ENCODE measurements around the gene PPP1CC. TPM values are rescaled to one million over a fixed set of nuclear protein-coding genes. Genes with fewer than 3 reads are reported as not detected.

Gene PPP1CC
- total and polyA plus RNA-seq, 9 donors, result 94.4 to 158 (median 126) TPM

GRCh38 chr12:110688446-110689280 lies 54.0 kb downstream of the PPP1CC start, which contains the start of gene HVCN1:
HVCN1 (minus strand) TSS chr12:110689115; CDS start chr12:110683245, 5,870 bp downstream.
- peak; percentile 61 to 77 (median 73) for DNase-seq
- TF ChIP-seq POLR2A (IDR thresholded peaks at IDR 0.05) (no peak), CTCF (IDR thresholded peaks at IDR 0.05) (no peak), EP300 (IDR thresholded peaks at IDR 0.05) (no peak)
- Histone ChIP-seq H3K36me3 (no peaks in the 10 kb centered on the region), H3K9me3 (no peaks in the 10 kb centered on the region), H3K4me1 (ENCODE audit: insufficient read depth) (peaks cover 3% of the 10 kb centered on the region), H3K27ac (peak within 1 kb of the TSS; percentile 64 to 80), H3K27me3 (no peaks in the 10 kb centered on the region), H3K4me3 (peak within 1 kb of the TSS; percentile 67)
- intact Hi-C loops (cut with DNase I), result no loop called here
- 3 to 5% (median 4%) methylated on average over 32 to 63 of the region's 64 CpGs for WGBS, 3 donors

- H3K9me3 ChIP-seq, result no peaks in the 10 kb centered on the region
- intact Hi-C loops (cut with DNase I), result no loop called here
- H3K4me3 ChIP-seq, result no peak overlapping the region
- H3K27ac ChIP-seq, result no peak overlapping the region
- H3K36me3 ChIP-seq, result no peaks in the 10 kb centered on the region
- H3K27me3 ChIP-seq, result no peaks in the 10 kb centered on the region
- peaks cover 3% of the 10 kb centered on the region for H3K4me1 ChIP-seq (ENCODE audit: insufficient read depth)
- TF ChIP-seq CTCF (IDR thresholded peaks at IDR 0.05), result no peak
- TF ChIP-seq EP300 (IDR thresholded peaks at IDR 0.05), result no peak
- TF ChIP-seq POLR2A (IDR thresholded peaks at IDR 0.05), result no peak
- 93 to 94% (median 93%) methylated on average over 15 of the region's 15 CpGs for WGBS, 3 donors
- DNase-seq, result no peak
Observed at GRCh38 chr12:110687396-110688169, 55.1 kb downstream of the PPP1CC start.

GRCh38 chr12:110686294-110686903 lies 56.3 kb downstream of the PPP1CC start:
- DNase-seq, result no peak
- no peak overlapping the region for H3K4me3 ChIP-seq
- 95 to 98% (median 96%) methylated on average over 3 of the region's 3 CpGs for WGBS, 3 donors
- peaks cover 3% of the 10 kb centered on the region for H3K4me1 ChIP-seq (ENCODE audit: insufficient read depth)
- no peak overlapping the region for H3K27ac ChIP-seq
- intact Hi-C loops (cut with DNase I), result no loop called here
- no peaks in the 10 kb centered on the region for H3K9me3 ChIP-seq
- H3K36me3 ChIP-seq, result no peaks in the 10 kb centered on the region
- TF ChIP-seq POLR2A (IDR thresholded peaks at IDR 0.05) (no peak), CTCF (IDR thresholded peaks at IDR 0.05) (no peak), EP300 (IDR thresholded peaks at IDR 0.05) (no peak)
- H3K27me3 ChIP-seq, result no peaks in the 10 kb centered on the region

GRCh38 chr12:110684312-110684836 lies 58.3 kb downstream of the PPP1CC start:
- 43 to 62% (median 57%) methylated on average over 7 of the region's 7 CpGs for WGBS, 3 donors
- Histone ChIP-seq H3K36me3 (no peaks in the 10 kb centered on the region), H3K9me3 (no peaks in the 10 kb centered on the region), H3K4me3 (no peak overlapping the region), H3K27me3 (no peaks in the 10 kb centered on the region), H3K27ac (no peak overlapping the region), H3K4me1 (ENCODE audit: insufficient read depth) (peaks cover 3% of the 10 kb centered on the region)
- TF ChIP-seq EP300 (IDR thresholded peaks at IDR 0.05), result no peak
- TF ChIP-seq CTCF (IDR thresholded peaks at IDR 0.05), result no peak
- no peak for TF ChIP-seq POLR2A (IDR thresholded peaks at IDR 0.05)
- no peak for DNase-seq
- intact Hi-C loops (cut with DNase I), result no loop called here

All from ovary (tissue), 9 donors.